PFSK-1 (cell line): Measurements from ENCODE around the gene RPA1.

Experiments
- FOXP2 ChIP-seq: optimal IDR thresholded peaks from 2 replicates; pipeline ENCODE3; 2011; ENCODE audit warnings: borderline replicate concordance, control low read depth, inconsistent platforms; ENCODE audit not compliant: insufficient read depth; ENCODE audit errors: extremely low read length, extremely low read depth
- POLR2AphosphoS5 ChIP-seq: IDR thresholded peaks from 2 replicates; pipeline ENCODE4 v1.6.1; 2012; ENCODE audit warnings: low read depth, mild to moderate bottlenecking, control low read depth, low read length, moderate library complexity
- REST ChIP-seq, 2 experiments: IDR thresholded peaks; 2 replicates each; pipeline versions ENCODE4 v1.6.1 to v1.8.0; 2011 to 2012; ENCODE audit warnings: low read depth in 2 of 2, low read length in 2 of 2, control low read depth in 1 of 2, inconsistent platforms in 1 of 2, mild to moderate bottlenecking in 1 of 2, moderate library complexity in 1 of 2; ENCODE audit not compliant: insufficient read depth in 1 of 2
- SIN3A ChIP-seq: IDR thresholded peaks from 2 replicates; pipeline ENCODE4 v1.6.1; 2012; ENCODE audit warnings: mild to moderate bottlenecking, low read length, moderate library complexity, borderline replicate concordance; ENCODE audit not compliant: insufficient read depth
- TAF1 ChIP-seq: IDR thresholded peaks from 2 replicates; pipeline ENCODE4 v1.6.1; 2012; ENCODE audit warnings: low read length, control low read depth, borderline replicate concordance; ENCODE audit not compliant: insufficient read depth

Gene RPA1

GRCh38 chr17:1872254-1872653 is 42.4 kb downstream of the RPA1 start:
- no peak for TF ChIP-seq TAF1
- TF ChIP-seq POLR2AphosphoS5, result no peak
- no peak for TF ChIP-seq REST (IDR thresholded peaks at IDR 0.05; ENCODE audit: insufficient read depth in 1 of 2, low read depth in 2 of 2, low read length in 2 of 2)
- no peak for TF ChIP-seq SIN3A
- no peak for TF ChIP-seq FOXP2

- no peak for TF ChIP-seq SIN3A
- TF ChIP-seq REST (IDR thresholded peaks at IDR 0.05; ENCODE audit: insufficient read depth in 1 of 2, low read depth in 2 of 2, low read length in 2 of 2), result no peak
- no peak for TF ChIP-seq FOXP2
- no peak for TF ChIP-seq TAF1
- TF ChIP-seq POLR2AphosphoS5, result no peak
Measured at GRCh38 chr17:1872976-1873375, 43.2 kb downstream of the RPA1 start.

- no peak for TF ChIP-seq REST (IDR thresholded peaks at IDR 0.05; ENCODE audit: insufficient read depth in 1 of 2, low read depth in 2 of 2, low read length in 2 of 2)
- no peak for TF ChIP-seq POLR2AphosphoS5
- no peak for TF ChIP-seq FOXP2
- no peak for TF ChIP-seq TAF1
- TF ChIP-seq SIN3A, result no peak
Measured at GRCh38 chr17:1873418-1873817, 43.6 kb downstream of the RPA1 start.

- no peak for TF ChIP-seq POLR2AphosphoS5
- TF ChIP-seq SIN3A, result no peak
- TF ChIP-seq TAF1, result no peak
- TF ChIP-seq REST (IDR thresholded peaks at IDR 0.05; ENCODE audit: insufficient read depth in 1 of 2, low read depth in 2 of 2, low read length in 2 of 2), result no peak
- no peak for TF ChIP-seq FOXP2
Measured at GRCh38 chr17:1875597-1875996, 45.8 kb downstream of the RPA1 start.
